Kidney epithelial cell (primary cell): ENCODE data around the gene CD34. TPM values are rescaled to one million over a fixed set of nuclear protein-coding genes. Genes with fewer than 3 reads are reported as not detected.

ENCODE experiments used
- DNase-seq: peaks from one replicate; pipeline ENCODE4 v3.0.0-alpha.2; 2010; ENCODE audit warnings: low read depth
- H3K27me3 ChIP-seq: 2 replicates; pipeline ENCODE4 v1.6.0; 2011; ENCODE audit warnings: low read length; ENCODE audit not compliant: control insufficient read depth, insufficient read depth
- H3K36me3 ChIP-seq: 2 replicates; pipeline ENCODE4 v1.5.1; 2011; ENCODE audit warnings: low read length; ENCODE audit not compliant: control insufficient read depth, insufficient read depth
- H3K4me3 ChIP-seq: 2 replicates; pipeline ENCODE4 v1.5.1; 2011; ENCODE audit warnings: low read depth, mild to moderate bottlenecking, control low read depth, low read length
- CTCF ChIP-seq: IDR thresholded peaks from 2 replicates; pipeline ENCODE4 v1.5.1; 2011; ENCODE audit warnings: mild to moderate bottlenecking, moderate library complexity, low read length, control low read depth, inconsistent platforms; ENCODE audit not compliant: insufficient read depth, poor library complexity, severe bottlenecking
- total RNA-seq: library from RNA; depleted of rRNA; stranded (reverse); fragments of >200 nt; gene quantifications from 2 replicates; pipeline ENCODE4 v1.2.3, GENCODE V29; 2015

Gene CD34
- total RNA-seq, 1 donor from 2014 or later = 0.04 TPM

- no peak overlapping the region for H3K4me3 ChIP-seq
- H3K27me3 ChIP-seq = no peaks in the 10 kb centered on the region
- no peak for TF ChIP-seq CTCF
- DNase-seq = no peak
- H3K36me3 ChIP-seq = no peaks in the 10 kb centered on the region
These were observed 12.1 kb downstream of the CD34 start for GRCh38 chr1:207898836-207899235.

- Histone ChIP-seq H3K4me3 (no peak overlapping the region), H3K27me3 (no peaks in the 10 kb centered on the region), H3K36me3 (no peaks in the 10 kb centered on the region)
- no peak for DNase-seq
- TF ChIP-seq CTCF = no peak
These were observed 12.7 kb downstream of the CD34 start for GRCh38 chr1:207898260-207898659.

GRCh38 chr1:207897188-207897587, 13.7 kb downstream of the CD34 start:
- no peak for TF ChIP-seq CTCF
- no peaks in the 10 kb centered on the region for H3K36me3 ChIP-seq
- no peaks in the 10 kb centered on the region for H3K27me3 ChIP-seq
- no peak for DNase-seq
- no peak overlapping the region for H3K4me3 ChIP-seq

GRCh38 chr1:207896547-207896946, 14.4 kb downstream of the CD34 start:
- H3K27me3 ChIP-seq = no peaks in the 10 kb centered on the region
- no peak overlapping the region for H3K4me3 ChIP-seq
- no peak for DNase-seq
- no peak for TF ChIP-seq CTCF
- no peaks in the 10 kb centered on the region for H3K36me3 ChIP-seq

- DNase-seq = no peak
- H3K36me3 ChIP-seq = no peaks in the 10 kb centered on the region
- no peaks in the 10 kb centered on the region for H3K27me3 ChIP-seq
- H3K4me3 ChIP-seq = no peak overlapping the region
- no peak for TF ChIP-seq CTCF
These were observed 16.2 kb downstream of the CD34 start for GRCh38 chr1:207894704-207895103.

- TF ChIP-seq CTCF = no peak
- Histone ChIP-seq H3K36me3 (no peaks in the 10 kb centered on the region), H3K4me3 (no peak overlapping the region), H3K27me3 (no peaks in the 10 kb centered on the region)
- DNase-seq = no peak
These were observed 17.0 kb downstream of the CD34 start for GRCh38 chr1:207893737-207894582.
